OCI-LY1 (cell line): ENCODE results near the gene ORC1.

Source experiments
- H2AFZ ChIP-seq: fragments of 200-600 bp; sonication (generic), shearing (Covaris generic); 2 replicates; pipeline ENCODE4 v1.6.0; 2014; ENCODE audit warnings: antibody characterized with exemption, mild to moderate bottlenecking, low read length
- H3F3A ChIP-seq: fragments of 200-600 bp; sonication (generic), shearing (Covaris generic); 2 replicates; pipeline ENCODE4 v1.6.0; 2014; ENCODE audit warnings: mild to moderate bottlenecking, antibody characterized with exemption, low read length, moderate library complexity; ENCODE audit not compliant: insufficient read depth
- H3K27ac ChIP-seq: fragments of 200-600 bp; sonication (generic); 2 replicates; pipeline ENCODE4 v1.5.1; 2014; ENCODE audit warnings: low read length, mixed run types, mild to moderate bottlenecking, low read depth; ENCODE audit not compliant: poor library complexity, severe bottlenecking
- H3K27me3 ChIP-seq: fragments of 200-600 bp; sonication (generic); 2 replicates; pipeline ENCODE4 v1.6.0; 2014; ENCODE audit warnings: antibody characterized with exemption, mild to moderate bottlenecking, low read length, moderate library complexity; ENCODE audit not compliant: insufficient read depth
- H3K36me3 ChIP-seq: fragments of 200-600 bp; sonication (generic); 2 replicates; pipeline ENCODE4 v1.6.1; 2014; ENCODE audit warnings: mild to moderate bottlenecking, antibody characterized with exemption, low read length, moderate library complexity, mixed read lengths; ENCODE audit not compliant: insufficient read depth
- H3K4me1 ChIP-seq: fragments of 200-600 bp; sonication (generic); 2 replicates; pipeline ENCODE4 v1.5.1; 2014; ENCODE audit warnings: mild to moderate bottlenecking, low read length, moderate library complexity; ENCODE audit not compliant: insufficient read depth, severe bottlenecking
- H3K4me2 ChIP-seq: fragments of 200-600 bp; sonication (generic), shearing (Covaris generic); 2 replicates; pipeline ENCODE4 v1.6.1; 2014; ENCODE audit warnings: low read length
- H3K4me3 ChIP-seq: fragments of 200-600 bp; sonication (generic); 2 replicates; pipeline ENCODE4 v1.5.1; 2014; ENCODE audit warnings: low read length, low read depth, mild to moderate bottlenecking, mixed read lengths; ENCODE audit not compliant: poor library complexity, severe bottlenecking
- H3K79me2 ChIP-seq: fragments of 200-600 bp; shearing (Covaris generic); 2 replicates; pipeline ENCODE4 v1.6.1; 2016; ENCODE audit warnings: mixed run types, low read length, mixed read lengths; ENCODE audit not compliant: insufficient read depth
- H3K9ac ChIP-seq: fragments of 200-600 bp; sonication (generic), shearing (Covaris generic); 2 replicates; pipeline ENCODE4 v1.6.1; 2014; ENCODE audit warnings: mild to moderate bottlenecking, low read length, mixed read lengths
- H3K9me2 ChIP-seq: fragments of 200-600 bp; sonication (generic), shearing (Covaris generic); 2 replicates; pipeline ENCODE4 v1.6.1; 2014; ENCODE audit warnings: low read depth, mild to moderate bottlenecking, low read length, mixed read lengths
- H3K9me3 ChIP-seq: fragments of 200-600 bp; shearing (Covaris generic); 2 replicates; pipeline ENCODE4 v1.6.1; 2014; ENCODE audit warnings: low read length, mixed read lengths
- H4K20me1 ChIP-seq: fragments of 200-600 bp; sonication (generic), shearing (Covaris generic); 2 replicates; pipeline ENCODE4 v1.6.0; 2016; ENCODE audit warnings: mild to moderate bottlenecking, low read length; ENCODE audit not compliant: insufficient read depth
- EZH2 ChIP-seq: fragments of 200-600 bp; sonication (generic), shearing (Covaris generic); IDR thresholded peaks from 2 replicates; pipeline ENCODE4 v1.8.0; 2017; ENCODE audit warnings: borderline replicate concordance, mixed run types, mild to moderate bottlenecking, antibody characterized with exemption, low read length, moderate library complexity, mixed read lengths
- TF ChIP-seq, protein P1 (sequence below): fragments of 200-600 bp; sonication (generic), shearing (Covaris generic); IDR thresholded peaks from 2 replicates; pipeline ENCODE4 v1.5.1; 2017; ENCODE audit warnings: mild to moderate bottlenecking, antibody characterized with exemption, low read length, moderate library complexity, mixed read lengths

ORC1 gene

DNA sequence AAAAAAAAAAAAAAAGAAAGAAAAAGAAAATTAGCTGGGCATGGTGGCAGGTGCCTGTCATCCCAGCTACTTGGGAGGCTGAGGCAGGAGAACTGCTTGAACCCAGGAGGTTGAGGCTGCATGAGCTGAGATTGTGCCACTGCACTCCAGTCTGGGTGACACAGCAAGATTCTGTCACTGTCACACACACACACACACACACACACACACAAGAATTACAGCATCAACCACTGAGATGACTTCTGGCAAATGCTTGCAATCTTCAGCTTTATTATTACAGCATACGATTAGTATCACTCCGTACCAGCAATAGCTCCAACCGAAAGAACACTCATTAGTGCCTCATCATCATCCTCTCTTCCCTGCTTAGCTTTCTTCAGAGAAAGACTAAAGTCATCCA, 4.6 kb downstream of the ORC1 start:
- H3K9ac ChIP-seq: no peak overlapping the region
- H3K4me1 ChIP-seq: peaks cover 15% of the 10 kb centered on the region
- H3K36me3 ChIP-seq: peaks cover 68% of the 10 kb centered on the region
- no peaks in the 10 kb centered on the region for H4K20me1 ChIP-seq
- H3K9me3 ChIP-seq: no peaks in the 10 kb centered on the region
- H3K4me2 ChIP-seq: no peak overlapping the region
- no peak overlapping the region for H3K4me3 ChIP-seq
- no peaks in the 10 kb centered on the region for H3K27me3 ChIP-seq
- H2AFZ ChIP-seq: no peak overlapping the region
- peaks cover 20% of the 10 kb centered on the region for H3K79me2 ChIP-seq
- no peak for TF ChIP-seq EZH2
- TF ChIP-seq, protein P1, sequence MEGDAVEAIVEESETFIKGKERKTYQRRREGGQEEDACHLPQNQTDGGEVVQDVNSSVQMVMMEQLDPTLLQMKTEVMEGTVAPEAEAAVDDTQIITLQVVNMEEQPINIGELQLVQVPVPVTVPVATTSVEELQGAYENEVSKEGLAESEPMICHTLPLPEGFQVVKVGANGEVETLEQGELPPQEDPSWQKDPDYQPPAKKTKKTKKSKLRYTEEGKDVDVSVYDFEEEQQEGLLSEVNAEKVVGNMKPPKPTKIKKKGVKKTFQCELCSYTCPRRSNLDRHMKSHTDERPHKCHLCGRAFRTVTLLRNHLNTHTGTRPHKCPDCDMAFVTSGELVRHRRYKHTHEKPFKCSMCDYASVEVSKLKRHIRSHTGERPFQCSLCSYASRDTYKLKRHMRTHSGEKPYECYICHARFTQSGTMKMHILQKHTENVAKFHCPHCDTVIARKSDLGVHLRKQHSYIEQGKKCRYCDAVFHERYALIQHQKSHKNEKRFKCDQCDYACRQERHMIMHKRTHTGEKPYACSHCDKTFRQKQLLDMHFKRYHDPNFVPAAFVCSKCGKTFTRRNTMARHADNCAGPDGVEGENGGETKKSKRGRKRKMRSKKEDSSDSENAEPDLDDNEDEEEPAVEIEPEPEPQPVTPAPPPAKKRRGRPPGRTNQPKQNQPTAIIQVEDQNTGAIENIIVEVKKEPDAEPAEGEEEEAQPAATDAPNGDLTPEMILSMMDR: no peak
- H3K9me2 ChIP-seq: no peaks in the 10 kb centered on the region
- H3F3A ChIP-seq: no peaks in the 10 kb centered on the region
- no peak overlapping the region for H3K27ac ChIP-seq

DNA sequence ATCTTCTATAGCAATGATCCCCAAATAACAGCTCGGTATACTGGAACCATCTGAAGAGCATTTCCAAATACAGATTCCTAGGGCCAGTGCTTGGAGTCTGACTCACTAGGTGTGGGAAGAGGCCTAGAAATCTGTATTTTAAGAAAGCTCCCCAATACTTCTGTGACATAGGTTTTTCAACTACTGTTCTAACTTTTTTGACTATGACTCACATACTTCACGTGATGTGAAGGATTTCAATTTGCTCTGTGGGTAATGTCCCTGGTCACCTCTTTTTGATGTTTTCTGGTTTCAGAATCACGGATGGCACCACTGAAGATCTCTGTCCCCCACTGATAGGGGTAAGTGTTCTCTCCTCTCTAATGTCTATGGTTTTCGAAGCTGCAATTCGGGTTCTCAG, 11.0 kb downstream of the ORC1 start:
- Histone ChIP-seq H3K27me3 (no peaks in the 10 kb centered on the region), H2AFZ (no peak overlapping the region), H3K27ac (no peak overlapping the region), H3K4me2 (no peak overlapping the region), H3K9ac (no peak overlapping the region), H4K20me1 (no peaks in the 10 kb centered on the region), H3K9me3 (no peaks in the 10 kb centered on the region), H3K9me2 (no peaks in the 10 kb centered on the region), H3K79me2 (no peaks in the 10 kb centered on the region), H3K4me1 (no peaks in the 10 kb centered on the region), H3F3A (no peaks in the 10 kb centered on the region), H3K36me3 (peaks cover 92% of the 10 kb centered on the region), H3K4me3 (no peak overlapping the region)
- TF ChIP-seq, protein P1: no peak
- TF ChIP-seq EZH2: no peak

DNA sequence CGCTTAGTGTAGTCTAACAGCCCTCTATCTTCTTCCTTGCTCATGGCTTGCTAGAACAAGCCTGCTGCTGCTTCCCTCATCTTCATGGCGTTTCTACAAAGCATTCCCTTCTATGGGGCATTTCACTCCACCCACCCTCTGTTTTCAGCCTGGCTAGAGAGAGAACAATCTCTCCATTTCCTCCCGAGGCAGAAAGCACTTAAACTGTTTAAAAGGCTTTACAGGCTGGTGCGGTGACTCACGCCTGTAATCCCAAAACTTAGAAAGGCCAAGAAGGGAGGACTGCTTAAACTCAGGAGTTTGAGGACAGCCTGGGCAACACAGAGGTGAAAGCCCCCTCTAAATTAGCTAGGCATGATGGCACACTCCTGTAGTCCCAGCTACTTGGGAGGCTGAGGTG, 17.8 kb downstream of the ORC1 start:
- Histone ChIP-seq H3K27ac (no peak overlapping the region), H3K9me2 (no peaks in the 10 kb centered on the region), H4K20me1 (no peaks in the 10 kb centered on the region), H3K36me3 (peaks cover 93% of the 10 kb centered on the region), H2AFZ (no peak overlapping the region), H3K27me3 (no peaks in the 10 kb centered on the region), H3K9me3 (no peaks in the 10 kb centered on the region), H3F3A (no peaks in the 10 kb centered on the region), H3K9ac (no peak overlapping the region), H3K4me1 (no peaks in the 10 kb centered on the region), H3K79me2 (no peaks in the 10 kb centered on the region), H3K4me2 (no peak overlapping the region), H3K4me3 (no peak overlapping the region)
- no peak for TF ChIP-seq EZH2
- TF ChIP-seq, protein P1: no peak
